GM19328 (cell line): ENCODE data around the gene RPS6KA2.

Experiments used
- ATAC-seq: cut with Tn5 transposase; IDR thresholded peaks from one replicate; pipeline ENCODE4 v1.9.1; 2021; ENCODE audit warnings: mild to moderate bottlenecking, moderate library complexity; ENCODE audit not compliant: unreplicated experiment

Gene RPS6KA2

DNA sequence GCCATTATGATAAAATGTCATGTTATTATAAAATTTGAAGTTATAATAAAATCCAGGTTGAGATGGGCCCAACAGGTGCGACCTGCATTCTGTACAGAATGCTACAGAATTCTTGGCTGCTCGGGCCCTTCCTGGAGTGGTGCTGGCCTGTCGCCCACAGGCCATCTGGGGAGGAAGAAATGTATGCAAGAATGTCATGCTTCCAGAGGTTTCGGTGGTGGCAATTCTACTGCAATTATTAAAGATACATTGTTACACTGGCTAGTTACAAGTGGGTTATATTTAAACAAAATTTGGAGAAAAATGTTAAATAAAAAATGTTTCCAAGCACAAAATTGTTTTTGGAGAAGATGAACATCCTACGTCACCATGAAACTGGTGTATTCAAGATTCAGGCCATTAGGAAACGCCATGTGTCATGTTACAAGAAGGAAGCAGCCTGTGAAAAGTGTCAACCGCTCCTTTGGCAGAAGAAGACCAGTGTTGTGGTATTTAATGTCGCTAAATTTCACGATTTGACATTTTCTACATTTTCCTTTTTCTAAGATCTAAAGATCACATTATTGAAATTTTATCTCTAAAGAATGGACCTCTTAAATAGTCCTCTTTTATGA is 47.7 kb downstream of the RPS6KA2 start:
- ATAC-seq, result no peak

- no peak for ATAC-seq
These were observed 48.4 kb downstream of the RPS6KA2 start for GRCh38 chr6:166578536-166579236.

DNA sequence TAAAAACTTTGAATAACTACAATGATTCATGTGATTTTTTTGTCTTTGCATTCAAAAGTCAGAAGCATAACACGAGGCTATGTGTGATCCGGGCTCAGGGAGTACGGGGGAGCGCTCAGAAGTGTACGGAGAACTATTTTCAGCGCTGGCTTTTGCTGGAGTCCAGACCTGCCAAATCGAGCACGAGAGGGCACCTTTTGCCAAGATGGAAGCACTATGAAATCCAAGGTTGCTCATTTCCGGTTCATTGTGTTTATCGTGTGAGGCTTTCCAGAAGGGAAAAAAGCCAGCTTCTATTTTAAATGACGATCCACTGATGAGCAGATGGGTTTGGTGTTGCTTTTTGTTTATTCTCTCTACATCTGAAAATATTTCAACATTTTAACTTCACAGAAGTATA is 51.8 kb downstream of the RPS6KA2 start:
- ATAC-seq, result no peak

GRCh38 chr6:166573511-166574216 is 53.4 kb downstream of the RPS6KA2 start:
- no peak for ATAC-seq

- ATAC-seq, result no peak
These were observed 54.4 kb downstream of the RPS6KA2 start for GRCh38 chr6:166572370-166573261.

GRCh38 chr6:166570929-166571713 is 55.9 kb downstream of the RPS6KA2 start:
- ATAC-seq, result no peak

DNA sequence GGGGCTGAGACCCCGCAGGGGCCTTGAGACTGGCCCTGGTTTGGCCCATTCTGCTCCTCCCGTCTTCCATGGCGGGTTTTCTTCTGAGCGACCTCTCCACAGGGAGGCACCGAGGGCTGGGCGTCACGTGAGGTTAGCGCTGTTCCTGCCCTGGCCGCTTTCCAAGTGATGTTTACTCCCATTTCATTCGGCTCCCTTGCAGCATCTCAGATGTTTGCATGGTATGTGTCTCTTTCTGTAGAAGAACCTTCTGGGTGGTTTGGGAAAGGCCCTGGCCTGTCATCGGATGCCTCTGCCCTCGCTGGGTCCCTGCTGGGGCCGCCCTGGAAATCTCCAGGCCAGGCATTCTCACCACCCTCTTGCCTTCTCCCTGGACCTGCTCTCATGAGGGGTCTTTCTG is 57.8 kb downstream of the RPS6KA2 start:
- no peak for ATAC-seq

DNA sequence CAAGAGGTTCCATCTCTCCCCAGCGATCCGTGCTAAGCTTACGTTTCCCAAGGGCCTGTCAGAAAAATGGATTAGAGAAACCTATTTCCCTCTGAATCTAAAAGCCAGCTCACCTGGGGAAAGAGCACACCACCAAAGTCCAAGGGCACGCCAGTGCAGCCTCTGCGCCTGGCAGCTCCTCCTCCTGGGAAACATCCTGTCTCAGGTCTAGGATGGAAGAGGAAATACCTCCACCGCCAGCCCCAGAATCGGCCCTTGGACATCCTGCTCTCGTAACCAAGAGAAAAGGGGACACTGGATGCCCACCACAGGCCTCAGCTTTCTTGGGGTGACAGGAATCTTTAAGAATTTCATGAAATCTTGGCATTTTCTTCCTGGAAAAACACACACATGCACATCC is 59.2 kb downstream of the RPS6KA2 start:
- ATAC-seq, result no peak

- ATAC-seq, result no peak
These were observed 59.9 kb downstream of the RPS6KA2 start for GRCh38 chr6:166567107-166567506.

GRCh38 chr6:166566026-166567011 is 60.7 kb downstream of the RPS6KA2 start:
- no peak for ATAC-seq

DNA sequence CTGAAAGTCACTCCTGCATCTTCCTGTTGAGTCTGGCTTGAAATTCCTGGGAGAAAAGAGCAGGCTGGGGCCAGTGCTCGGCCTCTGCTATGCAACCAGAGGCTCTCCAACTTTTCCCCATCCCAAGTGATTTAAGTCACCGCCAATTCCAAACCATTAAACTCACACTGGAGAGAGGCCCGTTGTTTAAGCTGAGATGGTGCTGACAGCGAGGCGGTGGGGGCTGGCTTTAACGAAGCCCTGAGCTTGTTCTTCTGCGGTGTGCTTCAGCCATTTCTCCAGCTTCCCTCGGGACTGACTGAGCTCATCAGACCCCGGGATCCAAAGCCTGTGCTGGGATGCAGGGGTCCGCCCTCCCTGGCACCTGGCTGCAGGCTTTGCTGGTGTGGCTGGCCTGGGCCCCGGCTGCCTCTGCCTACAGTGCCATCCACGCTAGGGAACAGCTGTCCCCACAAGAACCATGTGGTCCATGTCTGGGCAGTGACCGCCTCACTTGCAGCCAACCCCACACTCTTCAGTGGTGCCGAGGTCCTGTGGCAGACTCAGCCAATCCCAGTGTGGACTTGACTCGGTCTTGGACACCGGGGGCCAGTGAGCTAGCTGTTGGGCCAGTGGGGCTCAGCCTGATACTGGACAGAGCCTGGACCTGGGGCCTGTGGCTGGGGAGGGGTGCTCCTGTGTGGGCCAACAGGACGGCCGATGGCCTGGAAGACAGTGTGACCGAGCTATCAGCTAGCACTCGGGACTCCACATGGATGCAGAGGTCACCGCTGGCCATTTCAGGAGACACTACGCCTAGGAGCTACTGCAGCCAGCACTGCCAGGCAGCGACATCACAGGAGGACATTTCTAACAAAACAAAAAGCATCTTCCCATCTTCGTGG is 61.7 kb downstream of the RPS6KA2 start:
- no peak for ATAC-seq

DNA sequence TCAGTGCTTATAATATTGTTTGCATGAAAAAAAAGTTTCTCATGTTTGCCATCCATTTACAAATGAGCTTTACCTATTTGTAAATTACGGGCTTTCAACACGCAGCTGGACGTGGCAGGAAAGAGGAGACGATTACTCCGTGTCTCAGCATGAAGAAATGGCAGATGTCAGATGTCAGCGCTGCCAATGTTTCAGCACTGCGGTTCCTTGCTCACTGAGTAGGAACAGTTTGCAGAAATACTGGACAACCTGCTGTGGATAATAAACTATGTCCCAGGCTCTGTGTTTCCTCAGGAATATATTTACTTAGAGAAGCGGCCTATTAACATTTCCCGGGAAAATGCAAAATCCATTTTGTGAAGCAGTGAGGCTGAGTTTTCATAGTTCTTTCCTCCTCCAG is 63.2 kb downstream of the RPS6KA2 start:
- no peak for ATAC-seq

GRCh38 chr6:166563200-166563599 is 63.9 kb downstream of the RPS6KA2 start:
- no peak for ATAC-seq

DNA sequence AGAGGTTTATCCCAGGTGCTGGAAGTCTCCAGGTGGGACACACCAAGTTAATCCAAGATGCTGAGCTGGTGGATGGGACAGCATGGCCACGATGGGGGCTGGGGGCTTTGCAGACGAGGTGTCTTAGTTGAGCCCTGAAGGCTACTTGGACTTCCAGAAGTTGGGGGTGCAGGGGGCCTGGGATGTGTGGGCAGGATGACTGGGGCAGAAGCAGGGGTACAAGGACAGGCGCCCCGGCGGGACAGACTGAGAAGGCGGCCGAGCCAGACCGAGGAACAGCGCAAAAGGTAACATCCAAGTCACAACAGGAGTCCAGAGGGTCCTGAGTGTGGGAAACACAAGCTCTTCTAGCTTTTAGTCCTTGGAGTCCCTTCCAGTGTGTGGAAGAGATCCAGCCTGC is 64.3 kb downstream of the RPS6KA2 start:
- no peak for ATAC-seq

- ATAC-seq, result no peak
These were observed 65.2 kb downstream of the RPS6KA2 start for GRCh38 chr6:166561771-166562359.

DNA sequence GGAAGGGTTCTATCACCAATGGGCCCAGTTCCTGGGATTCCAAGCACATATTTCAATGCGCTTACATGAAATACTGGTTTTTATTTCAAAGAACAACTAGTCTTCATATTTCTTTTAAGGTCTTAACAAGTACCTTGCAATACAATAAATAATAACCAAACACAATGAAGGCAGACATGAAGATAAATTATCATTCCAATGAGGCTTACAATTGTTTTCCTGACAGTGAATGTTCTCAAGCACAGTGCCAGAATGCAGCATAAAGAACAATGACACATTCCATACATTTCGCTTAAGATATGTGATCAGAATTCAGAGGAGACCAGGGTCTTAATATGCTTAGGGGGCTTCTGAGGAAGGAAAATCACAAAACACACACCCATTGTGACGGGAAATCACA is 66.8 kb downstream of the RPS6KA2 start:
- no peak for ATAC-seq

DNA sequence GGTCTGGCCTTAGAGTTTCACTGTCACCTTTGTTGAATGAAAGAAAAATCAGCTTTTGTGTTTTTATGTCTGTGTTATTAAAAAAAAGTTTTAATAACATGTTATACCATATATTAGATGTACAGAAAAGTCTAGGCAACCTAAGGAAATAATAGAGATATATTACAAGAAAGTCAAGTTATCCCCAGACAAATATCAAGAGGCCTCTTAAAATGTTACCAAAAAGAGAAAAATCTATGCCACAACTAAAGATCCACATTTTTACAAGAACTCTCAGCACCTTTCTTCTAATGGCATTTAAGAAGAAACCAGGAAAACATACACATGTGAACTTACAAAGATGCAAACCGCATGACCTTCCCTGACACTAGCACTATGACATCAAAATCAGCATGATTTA is 67.4 kb downstream of the RPS6KA2 start:
- ATAC-seq, result no peak

DNA sequence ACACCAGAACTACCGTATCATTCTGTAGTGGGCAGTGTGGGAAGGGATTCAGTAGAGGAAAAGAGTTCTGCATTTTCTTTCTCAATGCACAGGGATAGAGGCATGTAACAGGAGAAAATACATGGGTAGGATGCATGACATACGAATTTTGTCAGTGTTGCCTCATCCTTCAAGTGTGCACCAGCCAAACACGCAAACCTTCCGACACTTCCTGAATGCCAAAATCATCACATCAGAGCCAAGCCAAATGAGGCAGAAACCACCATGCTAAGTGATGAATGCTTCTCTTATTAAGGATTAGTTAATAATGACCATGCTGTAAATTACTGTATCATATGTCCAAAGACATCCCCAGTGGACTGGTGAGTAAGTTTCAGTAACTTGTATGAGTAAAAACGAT is 67.8 kb downstream of the RPS6KA2 start:
- ATAC-seq, result no peak
